ENCODE measurements around the gene UBAC2. TPM values are rescaled to one million over a fixed set of nuclear protein-coding genes. Genes with fewer than 3 reads are reported as not detected.
"Not testable (repeated sequence)": the region's sequence is repeated elsewhere in the genome, so short reads cannot be mapped to it uniquely, and the experiment has no call there.

The UBAC2 gene
- total RNA-seq, 1 experiment from 2014 or later: 41.0 TPM

- Mint-ChIP-seq H3K36me3 (ENCODE audit: insufficient read depth, unreplicated experiment) (no peaks in the 10 kb centered on the region), H3K4me1 (ENCODE audit: low read depth, unreplicated experiment) (peaks cover 17% of the 10 kb centered on the region), H3K4me3 (ENCODE audit: low read depth, unreplicated experiment) (no peak overlapping the region), H3K27ac (ENCODE audit: unreplicated experiment) (no peak overlapping the region), H3K9me3 (ENCODE audit: low read depth, unreplicated experiment) (no peaks in the 10 kb centered on the region), H3K27me3 (ENCODE audit: unreplicated experiment) (no peaks in the 10 kb centered on the region)
- intact Hi-C loops (cut with micrococcal nuclease; ENCODE audit: unreplicated experiment): no loop called here
- no TSS peak for BruUV-seq (replicated peaks)
- CTCF ChIA-PET: no interaction called here
- no peak for TF ChIP-seq CTCF (IDR thresholded peaks at IDR 0.05; ENCODE audit: unreplicated experiment)
- DNase-seq: no peak
Observed at GRCh38 chr13:99228737-99229691, 28.4 kb downstream of the UBAC2 start.

- H3K27ac Mint-ChIP-seq (ENCODE audit: unreplicated experiment); CTCF ChIA-PET; H3K4me3 Mint-ChIP-seq (ENCODE audit: low read depth, unreplicated experiment); H3K9me3 Mint-ChIP-seq (ENCODE audit: low read depth, unreplicated experiment); DNase-seq; H3K27me3 Mint-ChIP-seq (ENCODE audit: unreplicated experiment); intact Hi-C loops (cut with micrococcal nuclease; ENCODE audit: unreplicated experiment); BruUV-seq (replicated peaks); H3K36me3 Mint-ChIP-seq (ENCODE audit: insufficient read depth, unreplicated experiment): not testable (repeated sequence)
- H3K4me1 Mint-ChIP-seq (ENCODE audit: low read depth, unreplicated experiment): peaks cover 17% of the 10 kb centered on the region
Observed at GRCh38 chr13:99230588-99230987, 29.9 kb downstream of the UBAC2 start.

- CTCF ChIA-PET: no interaction called here
- intact Hi-C loops (cut with micrococcal nuclease; ENCODE audit: unreplicated experiment): no loop called here
- H3K27me3 Mint-ChIP-seq (ENCODE audit: unreplicated experiment): no peaks in the 10 kb centered on the region
- H3K27ac Mint-ChIP-seq (ENCODE audit: unreplicated experiment): no peak overlapping the region
- H3K9me3 Mint-ChIP-seq (ENCODE audit: low read depth, unreplicated experiment): no peaks in the 10 kb centered on the region
- TF ChIP-seq CTCF (IDR thresholded peaks at IDR 0.05; ENCODE audit: unreplicated experiment): no peak
- DNase-seq: no peak
- H3K36me3 Mint-ChIP-seq (ENCODE audit: insufficient read depth, unreplicated experiment): no peaks in the 10 kb centered on the region
- H3K4me1 Mint-ChIP-seq (ENCODE audit: low read depth, unreplicated experiment): peaks cover 17% of the 10 kb centered on the region
- BruUV-seq (replicated peaks): no TSS peak
- H3K4me3 Mint-ChIP-seq (ENCODE audit: low read depth, unreplicated experiment): no peak overlapping the region
Observed at GRCh38 chr13:99230991-99231390, 30.3 kb downstream of the UBAC2 start.

- Mint-ChIP-seq H3K9me3 (ENCODE audit: low read depth, unreplicated experiment) (no peaks in the 10 kb centered on the region), H3K27ac (ENCODE audit: unreplicated experiment) (no peak overlapping the region), H3K4me1 (ENCODE audit: low read depth, unreplicated experiment) (peaks cover 17% of the 10 kb centered on the region), H3K36me3 (ENCODE audit: insufficient read depth, unreplicated experiment) (no peaks in the 10 kb centered on the region), H3K4me3 (ENCODE audit: low read depth, unreplicated experiment) (no peak overlapping the region), H3K27me3 (ENCODE audit: unreplicated experiment) (no peaks in the 10 kb centered on the region)
- CTCF ChIA-PET: no interaction called here
- no peak for DNase-seq
- BruUV-seq (replicated peaks): no TSS peak
- no peak for TF ChIP-seq CTCF (IDR thresholded peaks at IDR 0.05; ENCODE audit: unreplicated experiment)
- intact Hi-C loops (cut with micrococcal nuclease; ENCODE audit: unreplicated experiment): no loop called here
Observed at GRCh38 chr13:99231721-99232120, 31.1 kb downstream of the UBAC2 start.
